HG03064 (cell line): ENCODE results near the gene C15orf39.

ENCODE experiments used
- ATAC-seq: cut with Tn5 transposase; IDR thresholded peaks from one replicate; pipeline ENCODE4 v1.9.1; 2021; ENCODE audit warnings: low read depth; ENCODE audit not compliant: unreplicated experiment

The C15orf39 gene

DNA sequence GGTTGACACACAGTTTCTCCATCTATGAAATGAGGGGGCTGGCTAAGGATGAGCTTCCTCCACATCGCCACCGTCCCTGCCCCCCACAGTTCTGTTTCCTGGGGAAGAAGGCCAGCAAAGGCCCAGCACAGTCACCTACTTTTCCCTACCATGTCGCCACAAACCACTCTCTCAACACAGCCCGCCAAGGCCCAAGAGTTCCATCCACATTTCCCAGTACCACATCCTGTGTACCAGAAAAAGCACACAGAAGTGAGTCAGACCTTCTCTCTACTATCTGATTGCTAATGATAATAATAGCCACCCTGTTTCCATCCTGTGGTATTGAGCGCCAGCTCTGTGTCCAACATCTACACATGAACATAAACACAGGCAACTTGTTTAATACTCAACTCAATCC lies 30.3 kb upstream of the C15orf39 start:
- no peak for ATAC-seq

DNA sequence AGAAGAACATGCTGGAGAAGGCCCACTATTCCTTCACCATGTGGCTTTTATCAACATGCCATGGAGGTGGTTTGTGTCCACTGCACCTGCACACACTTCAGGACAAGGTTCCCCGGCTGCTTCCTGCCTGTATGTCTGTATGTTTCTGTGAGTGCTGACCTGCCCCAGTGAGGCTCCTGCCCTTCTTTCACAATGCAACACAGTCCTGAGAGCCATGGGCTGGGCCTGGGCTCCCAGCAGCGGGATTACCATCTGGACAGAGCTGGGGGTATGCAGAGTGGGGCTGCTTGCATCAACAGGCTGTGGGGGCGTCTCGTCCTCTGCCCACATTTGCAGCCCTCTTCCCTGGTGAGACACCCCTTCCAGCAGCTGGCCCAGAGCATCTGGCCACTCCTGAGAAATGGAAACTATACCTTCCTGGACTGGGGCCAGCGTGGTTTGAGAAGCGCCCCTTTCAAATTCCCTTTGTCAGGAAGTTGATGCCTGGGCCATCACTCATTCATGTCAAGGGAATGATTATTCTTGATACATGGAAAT lies 29.3 kb upstream of the C15orf39 start:
- ATAC-seq, result no peak

DNA sequence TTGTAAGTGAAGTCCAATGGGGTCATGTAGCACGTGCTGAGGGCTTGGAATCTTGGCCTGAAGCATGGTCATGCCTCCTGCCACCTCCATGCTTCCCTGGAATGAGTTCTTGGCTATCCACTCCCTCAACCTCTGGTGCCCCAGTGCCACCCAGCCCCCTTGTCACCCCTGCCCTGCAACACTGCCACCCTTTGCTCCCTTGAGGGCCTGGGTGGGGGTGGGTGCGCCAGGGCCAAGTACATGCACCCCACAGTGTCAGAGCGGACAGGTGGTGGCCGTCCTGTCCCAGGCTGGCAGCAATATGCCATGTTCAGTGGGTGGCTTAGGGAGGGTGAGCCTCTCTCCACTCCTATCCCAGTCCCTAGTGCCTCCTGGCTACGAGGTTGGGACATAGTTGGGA lies 27.6 kb upstream of the C15orf39 start:
- no peak for ATAC-seq

DNA sequence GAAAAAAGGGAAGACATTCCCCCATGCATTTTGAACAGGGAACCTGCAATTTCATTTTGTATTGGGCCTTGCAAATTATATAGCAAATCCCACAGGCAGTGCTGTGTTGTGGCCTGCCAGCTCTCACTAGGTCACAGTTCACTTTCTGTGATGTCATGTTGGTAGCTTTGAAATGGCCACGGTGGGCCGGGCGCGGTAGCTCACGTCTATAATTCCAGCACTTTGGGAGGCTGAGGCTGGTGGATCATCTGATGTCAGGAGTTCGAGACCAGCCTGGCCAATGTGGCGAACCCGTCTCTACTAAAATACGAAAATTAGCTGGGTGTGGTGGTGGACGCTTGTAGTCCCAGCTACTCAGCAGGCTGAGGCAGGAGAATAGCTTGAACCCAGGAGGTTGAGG lies 27.0 kb upstream of the C15orf39 start:
- ATAC-seq, result no peak

DNA sequence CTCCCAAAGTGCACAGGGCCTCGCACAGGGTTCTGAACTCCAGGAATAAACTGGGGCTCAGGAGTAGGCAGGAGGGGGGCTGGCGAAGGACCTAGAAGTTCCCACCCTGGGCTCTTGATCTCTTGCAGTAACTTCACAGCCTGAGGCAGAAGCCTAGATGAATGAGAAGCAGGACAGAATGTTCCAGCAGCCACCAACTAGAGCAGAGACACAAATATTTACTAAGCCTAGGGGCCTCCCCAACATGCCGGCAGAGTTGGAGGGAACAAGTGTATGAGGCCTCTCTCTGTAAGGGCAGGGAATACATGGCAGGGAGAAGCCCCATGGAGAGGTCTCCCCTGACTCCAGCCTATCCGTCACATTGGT lies 25.3 kb upstream of the C15orf39 start:
- no peak for ATAC-seq

DNA sequence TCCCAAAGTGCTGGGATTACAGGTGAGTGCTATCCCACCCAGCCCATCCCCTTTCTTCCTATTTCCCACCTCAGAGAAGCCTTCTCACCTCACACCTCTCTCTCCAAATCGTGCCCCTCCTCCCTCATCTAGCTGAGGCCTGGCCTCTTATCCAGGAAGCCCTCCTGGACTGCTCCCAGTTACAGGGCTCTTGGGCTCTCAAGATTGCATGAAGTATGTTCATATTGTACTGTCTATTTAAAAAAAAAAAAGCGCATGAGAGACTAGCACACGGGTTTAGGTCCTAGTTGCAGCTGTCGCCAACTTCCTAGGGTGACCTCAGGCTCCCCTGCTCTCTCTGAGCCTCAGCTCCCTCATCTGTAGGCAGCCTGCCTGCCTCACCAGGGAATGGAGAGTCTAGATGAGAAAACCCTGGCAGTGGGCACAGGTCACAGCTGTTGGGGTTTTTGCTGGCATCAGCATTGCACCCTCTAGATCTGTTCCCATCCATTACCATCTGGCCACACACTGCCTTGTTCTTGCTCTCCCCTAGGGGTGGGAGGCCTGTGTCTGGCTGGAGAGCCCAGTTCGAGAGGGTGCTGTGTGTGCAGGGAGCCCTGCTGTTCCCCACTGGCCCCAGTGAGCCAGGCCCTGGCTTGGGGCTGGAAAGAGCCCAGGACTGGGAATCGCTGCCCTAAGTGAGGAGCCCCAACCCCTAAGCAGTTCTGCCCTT lies 24.2 kb upstream of the C15orf39 start:
- ATAC-seq, result no peak

DNA sequence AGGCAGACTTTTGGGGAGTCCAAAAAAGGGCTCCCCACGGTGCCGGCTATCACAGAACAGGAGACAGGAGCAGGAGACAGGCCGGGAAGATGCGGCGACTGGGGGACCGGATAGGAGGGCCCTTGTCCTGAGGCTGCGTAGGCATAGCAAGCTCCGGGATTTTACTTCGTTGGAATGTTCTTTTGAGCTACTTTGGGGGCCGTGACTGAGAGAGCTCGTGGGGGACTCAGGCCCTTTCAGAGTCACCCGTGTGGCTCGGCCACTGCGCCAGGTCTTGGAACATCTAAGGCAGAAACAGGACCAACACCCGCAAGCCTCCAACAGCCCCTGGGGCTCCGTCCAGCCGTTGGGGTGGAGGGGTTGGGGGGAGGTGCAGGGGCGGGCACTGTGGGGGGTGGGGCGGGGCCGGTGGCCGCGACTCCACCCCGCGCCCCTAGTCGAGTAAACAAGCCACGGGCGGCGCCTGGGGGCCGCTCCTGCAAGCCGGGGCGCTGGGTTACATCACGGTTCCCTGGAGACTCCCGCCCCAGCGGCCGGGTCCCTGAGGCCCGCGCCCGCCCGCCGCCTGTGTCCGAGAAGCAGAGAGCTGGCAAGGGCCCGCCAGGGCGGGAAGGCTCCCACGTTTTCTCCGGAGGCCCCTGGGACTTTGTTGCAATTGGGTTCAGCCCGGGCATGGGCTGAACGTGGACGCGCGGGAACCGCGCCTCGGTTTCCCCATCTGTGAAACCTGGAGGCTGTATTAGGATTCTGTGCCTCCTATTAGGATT lies 23.3 kb upstream of the C15orf39 start:
- ATAC-seq, result no peak

DNA sequence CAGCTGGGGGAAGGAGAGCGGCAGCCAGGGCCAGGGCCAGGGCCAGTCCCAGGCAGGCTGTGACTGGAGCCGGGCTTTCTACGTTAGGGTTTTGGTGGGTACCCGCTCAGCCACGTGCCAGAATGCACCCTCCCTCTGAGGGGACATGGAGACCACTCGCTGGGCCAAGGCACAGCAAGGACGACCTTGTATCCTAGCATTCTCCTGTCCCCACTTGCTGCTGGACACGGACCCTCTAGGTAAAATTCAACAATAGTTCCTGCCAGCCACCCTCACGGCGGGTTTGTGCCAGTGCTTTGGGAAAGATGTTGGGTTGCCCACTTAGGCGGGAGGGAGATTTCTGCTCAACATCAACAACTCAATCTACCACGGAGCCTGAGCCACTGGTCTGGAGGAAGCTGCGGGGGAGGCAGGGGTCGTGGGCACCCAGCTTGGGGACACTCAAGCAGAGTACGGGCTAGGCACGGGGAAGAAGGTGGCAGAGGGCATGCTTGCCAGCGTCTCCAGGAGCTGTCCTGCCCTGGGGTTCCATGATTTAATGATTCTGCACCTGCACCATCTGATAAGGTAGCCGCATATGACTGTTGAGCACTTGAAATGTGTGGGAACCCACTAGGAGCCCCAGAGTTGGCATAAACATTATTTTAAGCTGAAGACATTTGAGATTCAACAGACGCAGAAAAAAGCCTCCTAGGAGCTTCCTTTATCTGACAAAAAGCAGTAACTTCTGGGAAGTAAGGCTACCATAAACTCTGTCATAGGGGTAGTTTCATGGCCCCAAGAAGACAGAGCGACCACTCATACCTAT lies 22.5 kb upstream of the C15orf39 start:
- ATAC-seq, result no peak

DNA sequence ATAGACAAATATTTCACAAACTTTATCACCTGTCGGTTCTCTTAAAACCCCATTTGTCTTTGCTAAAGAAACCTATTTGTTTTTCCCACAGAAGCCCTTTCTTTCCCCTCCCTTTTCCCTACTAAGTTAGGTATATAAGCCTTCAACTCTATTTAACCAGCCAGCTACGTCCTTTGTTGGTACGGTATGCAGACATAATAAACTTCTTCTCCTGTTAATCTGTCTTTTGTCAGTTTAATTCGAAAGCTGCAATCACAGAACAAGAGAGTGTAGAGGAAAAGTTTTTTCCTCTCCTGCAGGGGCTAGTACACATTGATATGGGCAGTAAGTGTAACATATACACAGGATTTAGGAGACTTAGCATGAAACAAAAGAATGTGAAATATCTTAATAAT lies 21.9 kb upstream of the C15orf39 start:
- ATAC-seq, result no peak

DNA sequence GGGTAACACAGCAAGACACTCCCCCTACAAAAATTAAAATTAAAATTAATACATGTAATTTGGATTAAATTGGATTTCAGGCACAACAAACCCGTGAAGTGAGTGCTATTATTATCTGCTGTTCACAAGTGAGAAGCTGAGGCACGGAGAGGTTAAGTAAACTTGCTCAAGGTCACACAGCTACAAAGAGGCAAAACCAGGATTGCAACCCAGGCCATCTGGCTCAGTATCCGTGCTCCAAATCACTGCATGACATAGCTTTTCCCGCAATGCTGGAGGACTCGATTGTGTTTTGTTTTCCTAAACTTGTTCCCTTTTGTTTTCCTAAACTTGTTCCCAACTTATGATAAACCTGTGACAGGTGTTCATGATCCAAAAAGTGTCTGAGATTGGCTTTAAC lies 19.9 kb upstream of the C15orf39 start:
- ATAC-seq, result no peak

DNA sequence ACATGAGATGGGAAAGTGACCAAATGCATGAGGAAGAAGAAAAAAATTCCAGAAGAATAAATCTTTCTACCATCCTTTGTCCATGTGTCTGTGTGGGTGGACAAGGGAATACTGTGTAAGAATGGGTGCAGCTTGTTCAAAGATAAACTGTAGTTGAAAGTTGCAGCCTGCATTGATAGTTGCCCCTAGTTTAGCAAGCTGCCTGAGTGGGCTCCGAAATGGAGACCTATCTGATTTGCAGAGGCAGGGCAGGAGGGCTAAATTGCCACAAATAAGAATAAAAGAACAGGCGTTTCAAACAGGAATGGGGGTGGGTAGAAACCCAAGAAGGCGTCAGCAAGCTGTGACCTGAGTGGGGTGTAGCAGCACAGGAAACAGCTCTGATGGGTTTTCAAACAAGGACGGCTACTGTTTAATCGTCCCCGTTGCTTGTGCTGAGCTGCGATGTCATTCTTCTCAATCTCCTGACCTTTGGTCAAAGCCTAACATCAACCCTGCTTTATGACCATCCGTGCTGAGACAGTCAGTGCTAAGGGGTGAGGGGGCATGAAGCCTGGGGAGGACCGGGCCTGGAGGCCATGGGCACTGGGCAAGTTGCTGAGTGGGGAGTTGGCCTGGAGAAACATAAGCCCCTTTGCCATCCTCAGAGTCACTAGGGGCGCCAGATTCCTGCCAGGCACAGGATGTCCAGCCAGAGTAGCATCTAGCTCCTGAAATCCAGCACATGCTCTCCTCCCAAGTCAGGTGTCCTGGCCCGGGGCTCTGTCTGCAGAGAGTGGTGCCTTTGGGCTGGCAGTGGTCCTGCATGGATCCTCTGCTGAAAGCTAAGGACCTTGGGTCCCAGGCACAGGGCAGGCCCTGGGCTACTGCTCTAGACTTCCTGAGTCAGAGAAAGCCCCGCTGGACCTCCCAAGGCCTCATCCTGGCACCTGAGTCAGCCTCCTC lies 19.2 kb upstream of the C15orf39 start:
- ATAC-seq, result no peak

DNA sequence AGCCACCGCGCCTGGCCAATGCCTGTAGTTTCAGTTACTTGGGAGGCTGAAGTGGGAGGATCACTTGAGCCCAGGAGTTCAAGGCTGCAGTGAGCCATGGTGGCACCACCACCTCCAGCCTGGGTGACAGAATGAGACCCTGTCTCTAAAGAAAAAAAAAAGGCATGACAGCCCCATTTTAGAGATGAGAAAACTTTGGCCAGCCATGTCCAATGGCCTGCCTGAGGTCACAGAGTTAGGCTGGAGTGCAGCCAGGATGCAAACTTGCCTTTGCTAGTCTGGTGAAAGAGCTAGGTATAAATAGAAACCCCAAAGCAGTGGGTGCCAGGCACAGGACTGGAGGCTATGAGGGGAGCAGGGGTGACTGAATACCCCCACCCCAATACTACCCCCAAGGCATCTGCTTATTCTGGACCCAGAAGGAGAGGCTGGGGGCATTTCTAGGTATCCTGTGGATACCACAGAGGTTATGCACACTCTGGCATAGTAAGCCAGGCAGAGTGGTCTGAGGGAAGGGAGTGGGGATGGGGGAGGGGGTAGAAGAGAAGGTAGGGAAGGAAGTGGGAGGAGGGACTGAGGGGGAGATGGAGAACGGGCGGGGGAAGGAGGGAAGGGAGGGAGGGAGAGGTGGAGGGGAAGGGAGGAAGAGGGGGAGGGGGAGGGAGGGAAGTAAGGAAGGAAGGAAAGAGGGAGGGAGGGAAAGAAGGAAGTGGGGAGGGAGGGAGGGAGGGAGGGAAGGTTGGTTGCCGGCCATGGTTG lies 16.2 kb upstream of the C15orf39 start:
- ATAC-seq, result no peak

DNA sequence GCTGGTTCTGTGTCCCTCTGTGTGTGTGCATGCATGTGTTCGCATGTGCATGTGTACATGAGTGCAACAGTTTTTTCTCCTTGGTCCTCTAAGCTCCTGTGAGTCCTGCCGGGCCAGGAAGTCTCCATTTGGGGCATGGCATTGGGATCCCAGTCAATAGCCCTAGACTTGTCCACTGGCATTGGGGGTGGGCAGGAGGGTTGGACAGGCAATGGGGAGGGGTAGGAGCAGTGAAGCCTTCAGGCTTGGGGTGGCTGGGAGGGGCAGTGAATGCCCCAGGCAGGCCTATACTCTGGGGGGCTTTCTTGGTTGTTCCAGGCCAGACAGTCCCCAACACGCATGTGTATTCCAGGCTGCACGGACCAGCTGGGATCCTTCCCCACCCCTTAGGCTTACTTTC lies 15.6 kb upstream of the C15orf39 start:
- ATAC-seq, result no peak

DNA sequence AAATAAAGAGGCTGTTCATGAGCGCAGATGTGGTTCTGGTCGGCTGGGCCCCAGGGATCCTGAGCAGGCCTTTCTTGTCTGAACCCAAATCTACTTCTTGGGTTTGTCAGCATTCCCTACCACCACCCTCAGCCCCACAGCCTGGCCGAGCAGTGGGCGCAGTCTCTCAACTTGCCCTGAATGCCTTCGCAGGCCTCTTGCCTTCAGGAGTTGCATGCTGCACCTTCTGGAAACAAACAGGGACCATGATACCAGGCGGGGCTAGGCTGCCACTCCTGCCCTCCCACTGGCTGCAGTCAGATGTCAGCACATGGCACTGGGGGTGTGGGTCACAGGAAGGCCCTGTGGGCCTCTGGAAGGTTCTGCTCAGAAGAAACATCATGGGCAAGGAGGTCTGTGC lies 13.2 kb upstream of the C15orf39 start:
- ATAC-seq, result no peak

DNA sequence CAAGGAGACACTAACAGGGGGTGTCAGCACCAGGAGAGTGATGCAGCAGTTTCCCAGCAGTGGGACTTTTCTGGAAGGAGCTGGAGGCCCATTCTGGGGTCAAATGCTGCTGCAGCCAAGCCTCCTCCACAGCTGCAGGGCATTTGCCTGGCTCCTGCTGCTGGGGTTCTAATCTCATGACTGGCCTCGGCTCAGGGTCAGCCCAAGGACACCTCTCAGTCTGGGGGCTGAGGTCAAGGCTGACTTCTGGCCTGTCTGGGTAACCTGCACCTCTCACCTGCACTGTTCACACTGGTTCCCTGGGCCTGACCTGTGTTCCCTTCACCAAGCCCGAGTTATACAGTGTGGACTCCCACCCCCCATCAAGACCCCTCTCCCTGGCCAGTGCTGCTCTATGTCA lies 10.4 kb upstream of the C15orf39 start:
- no peak for ATAC-seq

DNA sequence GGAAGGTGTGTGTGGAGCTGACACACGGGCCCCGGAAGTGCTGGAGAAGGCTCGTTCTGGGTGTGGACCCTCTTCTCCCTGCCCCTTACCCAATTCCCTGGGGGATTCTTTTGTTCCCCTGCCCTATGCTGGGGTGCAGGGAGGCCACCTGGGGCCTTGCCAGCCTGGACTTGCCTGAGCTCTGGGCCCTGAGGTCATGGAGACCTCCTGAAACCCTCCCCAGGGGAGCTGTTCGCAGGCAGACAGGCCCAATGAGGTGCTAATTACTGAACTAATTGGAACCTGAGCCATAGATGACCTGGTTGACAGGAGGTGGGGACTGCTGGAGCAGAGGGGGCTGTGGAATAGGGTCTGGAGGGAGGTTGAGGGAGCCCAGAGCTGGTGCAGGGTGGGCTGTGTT lies 9.4 kb upstream of the C15orf39 start:
- no peak for ATAC-seq

DNA sequence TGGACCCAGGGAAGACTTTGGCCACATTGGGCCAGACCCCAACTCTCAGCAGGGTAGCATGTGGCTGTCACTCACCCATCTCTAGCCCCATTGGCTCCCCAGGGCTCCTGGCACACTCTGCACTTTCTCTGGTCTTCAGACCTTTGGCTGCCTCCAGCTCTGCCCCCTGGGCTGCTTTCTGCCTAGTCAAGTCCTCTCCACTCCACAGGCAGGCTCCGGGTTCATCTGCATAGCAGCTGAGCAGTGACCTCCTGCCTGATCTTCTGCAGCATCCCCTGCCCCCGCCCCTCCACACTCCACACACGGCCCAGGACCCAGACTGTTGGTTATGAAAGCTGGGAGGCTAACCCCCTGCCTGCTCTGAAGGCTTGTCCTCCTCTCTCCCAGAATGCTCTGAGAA lies 8.4 kb upstream of the C15orf39 start:
- ATAC-seq, result no peak

DNA sequence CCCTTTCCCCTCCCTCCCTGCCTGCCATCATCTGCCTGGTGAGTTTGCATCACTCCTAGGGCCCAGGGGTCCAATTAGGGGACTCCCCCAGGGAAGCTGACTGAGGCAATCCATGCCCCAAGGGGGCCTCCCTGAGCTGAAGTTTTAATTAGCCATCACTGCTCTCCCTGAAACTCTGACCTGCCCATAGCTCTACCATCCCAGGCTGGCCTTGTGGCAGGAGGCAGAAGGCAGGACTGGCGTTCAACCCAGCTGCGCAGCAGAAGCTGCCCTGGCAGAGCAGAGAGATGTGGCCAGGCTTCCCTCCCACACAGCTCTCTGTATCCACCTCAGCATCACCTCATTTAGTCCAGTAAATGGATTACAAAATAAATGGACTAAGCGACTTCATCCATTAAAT lies 7.7 kb upstream of the C15orf39 start:
- no peak for ATAC-seq

DNA sequence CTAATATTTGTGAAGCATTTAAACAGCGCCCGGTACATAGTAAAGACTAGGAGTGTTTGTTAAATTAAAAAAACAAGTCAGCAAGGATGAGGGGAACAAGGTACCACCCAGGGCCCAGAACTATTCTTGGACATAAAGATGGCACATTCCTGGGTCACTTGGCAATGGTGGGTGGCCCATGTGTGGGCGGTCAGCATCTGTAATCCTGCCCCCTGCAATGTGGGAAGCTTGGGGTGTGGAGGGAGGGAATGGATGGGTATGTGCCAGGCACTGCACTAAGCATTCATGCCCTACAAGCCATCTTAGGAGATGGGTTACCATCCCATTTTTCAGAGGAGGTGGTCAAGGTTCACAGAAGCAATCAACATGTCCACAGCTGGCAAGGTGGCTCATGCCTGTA lies 7.3 kb upstream of the C15orf39 start:
- no peak for ATAC-seq
